ENCODE results near the gene CD300A.

GRCh38 chr17:74449306-74449705 is 17.1 kb upstream of the CD300A start:
- TF ChIP-seq CTCF (IDR thresholded peaks at IDR 0.05 in 8 of 11, conservative IDR thresholded peaks at IDR 0.05 in 3 of 11) (no peak), POLR2A (IDR thresholded peaks at IDR 0.05) (no peak), POLR2AphosphoS5 (IDR thresholded peaks at IDR 0.05) (peak in 1 of 3 donors; percentile 8)

Data from spleen (tissue), 7 donors.